LNCaP clone FGC (cell line): ENCODE data around the gene OR10G3.

Experiments used
- DNase-seq: peaks from one replicate; pipeline ENCODE4 v3.0.0-alpha.2; 2011; ENCODE audit warnings: low read depth
- H3K4me3 ChIP-seq: 2 replicates; pipeline ENCODE4 v1.5.1; 2011; ENCODE audit warnings: mild to moderate bottlenecking, low read depth, low read length, control low read depth
- TF ChIP-seq, protein P1 (sequence below): IDR thresholded peaks from 2 replicates; pipeline ENCODE4 v1.5.1; 2012; ENCODE audit warnings: mild to moderate bottlenecking; ENCODE audit not compliant: control insufficient read depth, insufficient read depth; ENCODE audit errors: extremely low read depth

The OR10G3 gene

DNA sequence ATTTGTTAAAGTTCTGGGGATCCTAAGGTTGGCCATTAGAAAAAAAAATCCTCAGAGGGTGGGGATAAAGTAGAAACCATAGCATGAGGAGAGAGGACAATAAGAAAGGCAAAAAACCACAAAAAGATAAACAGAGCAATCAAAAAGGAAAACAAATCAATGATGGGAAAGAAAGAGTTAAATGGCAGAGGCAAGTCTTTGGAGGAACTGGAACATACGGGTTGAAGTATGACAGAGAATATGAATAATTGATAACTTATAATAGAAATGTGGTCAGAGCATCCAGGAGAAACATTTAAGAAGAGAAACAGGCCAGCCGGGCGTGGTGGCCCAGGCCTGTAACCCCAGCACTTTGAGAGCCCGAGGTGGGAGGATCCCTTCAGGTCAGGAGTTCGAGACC, 35.9 kb downstream of the OR10G3 start:
- no peak for DNase-seq
- H3K4me3 ChIP-seq: no peak overlapping the region
- TF ChIP-seq, protein P1, sequence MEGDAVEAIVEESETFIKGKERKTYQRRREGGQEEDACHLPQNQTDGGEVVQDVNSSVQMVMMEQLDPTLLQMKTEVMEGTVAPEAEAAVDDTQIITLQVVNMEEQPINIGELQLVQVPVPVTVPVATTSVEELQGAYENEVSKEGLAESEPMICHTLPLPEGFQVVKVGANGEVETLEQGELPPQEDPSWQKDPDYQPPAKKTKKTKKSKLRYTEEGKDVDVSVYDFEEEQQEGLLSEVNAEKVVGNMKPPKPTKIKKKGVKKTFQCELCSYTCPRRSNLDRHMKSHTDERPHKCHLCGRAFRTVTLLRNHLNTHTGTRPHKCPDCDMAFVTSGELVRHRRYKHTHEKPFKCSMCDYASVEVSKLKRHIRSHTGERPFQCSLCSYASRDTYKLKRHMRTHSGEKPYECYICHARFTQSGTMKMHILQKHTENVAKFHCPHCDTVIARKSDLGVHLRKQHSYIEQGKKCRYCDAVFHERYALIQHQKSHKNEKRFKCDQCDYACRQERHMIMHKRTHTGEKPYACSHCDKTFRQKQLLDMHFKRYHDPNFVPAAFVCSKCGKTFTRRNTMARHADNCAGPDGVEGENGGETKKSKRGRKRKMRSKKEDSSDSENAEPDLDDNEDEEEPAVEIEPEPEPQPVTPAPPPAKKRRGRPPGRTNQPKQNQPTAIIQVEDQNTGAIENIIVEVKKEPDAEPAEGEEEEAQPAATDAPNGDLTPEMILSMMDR: no peak

DNA sequence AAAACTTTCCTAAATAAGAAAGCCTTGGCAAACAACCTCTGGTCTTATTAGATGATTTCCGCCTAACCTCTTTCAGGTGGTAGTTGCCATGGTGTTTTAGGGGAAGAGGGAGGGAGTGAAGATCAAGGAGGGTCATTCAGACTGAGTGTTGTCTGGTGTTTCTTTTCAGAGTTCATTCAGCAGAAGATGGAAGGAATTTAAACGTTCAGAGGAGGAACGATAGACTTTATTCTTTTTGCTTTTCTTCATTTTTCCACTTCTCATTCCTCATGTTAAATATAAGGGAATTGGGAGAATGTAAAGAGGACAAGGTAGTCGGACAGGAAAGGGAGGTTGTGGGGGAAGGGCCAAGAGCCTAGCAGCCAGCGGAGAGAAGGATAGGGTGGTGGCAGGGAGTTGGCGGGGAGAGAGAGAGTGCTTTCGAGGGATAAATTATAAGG, 36.3 kb downstream of the OR10G3 start:
- no peak for DNase-seq
- H3K4me3 ChIP-seq: no peak overlapping the region
- TF ChIP-seq, protein P1: no peak

DNA sequence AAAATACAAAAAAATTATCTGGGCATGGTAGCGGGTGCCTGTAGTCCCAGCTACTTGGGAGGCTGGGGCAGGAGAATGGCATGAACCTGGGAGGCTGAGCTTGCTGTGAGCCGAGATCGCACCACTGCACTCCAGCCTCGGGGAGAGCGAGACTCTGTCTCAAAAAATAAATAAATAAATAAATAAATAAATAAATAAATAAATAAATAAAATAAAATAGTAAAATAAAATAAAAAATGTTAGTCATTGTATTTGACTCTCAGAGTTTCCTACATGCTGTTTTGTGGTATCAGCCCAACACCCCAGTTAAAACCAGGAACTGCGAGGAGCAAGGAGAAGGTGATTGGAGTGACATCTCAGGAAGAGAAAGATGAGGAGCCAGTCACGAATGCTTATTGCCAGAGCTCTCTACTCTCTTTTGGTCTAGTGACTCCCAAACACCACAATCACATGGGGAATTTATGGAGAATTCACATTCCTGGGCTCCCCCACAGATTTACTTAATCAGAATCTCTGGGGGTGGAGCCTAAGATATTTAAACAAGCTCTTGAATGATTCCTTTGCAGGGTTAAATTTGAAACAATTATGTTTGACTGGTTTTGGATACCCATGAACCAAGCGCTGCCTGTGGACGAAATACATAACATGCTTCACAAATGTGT, 38.3 kb downstream of the OR10G3 start:
- H3K4me3 ChIP-seq: no peak overlapping the region
- TF ChIP-seq, protein P1: no peak
- no peak for DNase-seq

DNA sequence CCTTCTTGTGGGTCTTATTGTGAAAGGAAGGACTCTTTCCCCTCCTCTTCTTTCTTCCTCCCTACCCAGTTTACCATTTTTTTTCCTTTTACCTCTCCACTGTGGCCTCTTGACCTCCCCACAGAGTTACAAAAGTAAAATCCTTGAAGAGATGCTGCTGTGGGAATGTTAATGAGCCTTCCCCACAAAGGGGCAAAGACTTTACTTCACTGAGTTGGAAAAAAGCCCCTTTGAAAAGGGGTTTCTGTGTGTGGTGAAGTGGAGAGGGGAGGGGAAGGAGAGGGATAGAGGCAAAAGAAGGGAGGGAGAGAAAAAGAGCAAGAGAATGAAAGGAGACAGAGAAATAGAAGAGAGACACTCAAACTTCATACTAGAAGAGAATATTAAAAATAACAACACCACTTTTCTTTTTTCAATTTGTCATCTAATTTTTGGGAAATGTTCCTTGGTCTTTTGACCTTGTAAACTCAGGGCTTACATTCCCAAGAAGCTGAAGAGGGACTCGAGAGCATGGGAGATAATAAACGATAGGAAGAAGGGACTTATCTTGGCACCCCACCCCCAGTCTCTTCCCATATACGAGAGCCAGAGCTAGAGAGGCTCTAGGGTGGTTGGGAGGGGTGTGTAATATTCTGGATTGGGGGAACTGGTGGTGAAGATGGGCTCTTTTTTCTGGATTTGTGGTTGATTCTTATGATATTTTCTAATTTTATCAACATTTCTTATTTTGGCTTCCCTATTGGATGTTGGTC, 40.5 kb downstream of the OR10G3 start:
- TF ChIP-seq, protein P1: no peak
- no peak overlapping the region for H3K4me3 ChIP-seq
- DNase-seq: no peak

DNA sequence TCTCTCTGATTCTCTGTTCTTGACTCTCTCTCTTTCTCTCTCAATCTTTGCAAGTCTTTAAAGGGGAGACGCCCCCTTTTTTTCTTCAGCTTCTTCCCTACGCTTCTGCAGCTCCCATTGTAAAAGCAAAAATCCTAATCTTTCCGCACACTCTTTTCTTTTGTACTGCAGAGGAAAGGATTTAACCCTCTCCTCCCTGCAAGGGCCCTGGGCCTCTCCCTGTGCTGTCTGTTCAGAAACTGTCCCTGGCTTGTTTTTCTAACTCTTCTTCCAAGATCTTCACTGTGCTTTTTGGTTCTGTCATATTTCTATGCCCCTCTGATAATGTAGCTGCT, 42.8 kb downstream of the OR10G3 start:
- TF ChIP-seq, protein P1: no peak
- no peak overlapping the region for H3K4me3 ChIP-seq
- no peak for DNase-seq

DNA sequence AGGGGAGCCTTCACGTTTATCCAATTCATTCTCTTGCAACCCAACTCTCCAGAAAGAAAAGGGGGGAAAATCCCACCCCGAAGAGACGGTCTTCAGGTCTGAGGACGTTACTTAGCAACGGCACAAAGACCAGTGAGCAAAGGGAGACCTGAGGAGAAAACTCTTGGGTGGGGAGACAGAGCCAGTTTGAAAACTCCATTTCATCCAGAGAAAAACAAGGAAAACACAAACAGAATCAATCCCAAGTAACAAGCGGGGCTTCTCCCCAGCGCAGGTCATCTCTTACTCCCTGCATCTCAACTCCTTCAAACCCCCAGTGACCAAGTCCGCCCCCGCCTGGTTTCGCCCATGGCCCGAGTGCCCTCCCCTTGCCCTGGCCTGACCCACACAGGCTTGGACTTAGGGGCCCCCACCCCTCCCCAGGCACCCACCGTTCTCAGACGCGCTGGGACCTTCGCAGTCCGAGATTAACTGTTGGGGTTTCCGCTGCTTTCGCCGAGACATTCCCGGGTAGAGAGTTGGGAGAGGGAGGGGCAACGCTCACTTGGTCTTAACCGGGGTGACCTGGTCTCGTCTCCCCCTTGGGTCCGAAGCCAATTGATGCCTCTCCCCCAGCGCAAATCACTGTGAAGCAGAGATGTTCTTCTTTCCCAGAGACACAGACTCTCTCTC, 43.3 kb downstream of the OR10G3 start:
- TF ChIP-seq, protein P1: no peak
- H3K4me3 ChIP-seq: no peak overlapping the region
- DNase-seq: no peak
